Limb (tissue), 2 donors: ENCODE data around the gene FN1.

Experiments
- DNase-seq, 2 donors: peaks; one replicate each; pipeline ENCODE4 v3.0.0-alpha.2; 2016; ENCODE audit errors: extremely low spot score in 2 of 2

Gene FN1

GRCh38 chr2:215435870-215436704 is at the start of gene FN1:
Gene FN1, minus strand, starts transcription at chr2:215436068. Its CDS starts 266 bp downstream, at chr2:215435802.
- DNase-seq, result peak; percentile 96

- no peak for DNase-seq
Measured at GRCh38 chr2:215485032-215485431, 49.2 kb upstream of the FN1 start.

GRCh38 chr2:215484570-215484969 is 48.7 kb upstream of the FN1 start:
- no peak for DNase-seq

- no peak for DNase-seq
Measured at GRCh38 chr2:215483431-215483830, 47.6 kb upstream of the FN1 start.

- no peak for DNase-seq
Measured at GRCh38 chr2:215479536-215480240, 43.8 kb upstream of the FN1 start.

GRCh38 chr2:215479121-215479520 is 43.3 kb upstream of the FN1 start:
- no peak for DNase-seq

GRCh38 chr2:215476424-215476823 is 40.6 kb upstream of the FN1 start:
- no peak for DNase-seq

GRCh38 chr2:215466097-215466909 is 30.4 kb upstream of the FN1 start:
- DNase-seq, result peak in 1 of 2 donors; percentile 46

GRCh38 chr2:215465256-215465655 is 29.4 kb upstream of the FN1 start:
- DNase-seq, result no peak

- DNase-seq, result no peak
Measured at GRCh38 chr2:215461836-215462532, 26.1 kb upstream of the FN1 start.

- peak in 1 of 2 donors; percentile 36 for DNase-seq
Measured at GRCh38 chr2:215460682-215461382, 25.0 kb upstream of the FN1 start.

GRCh38 chr2:215455958-215456357 is 20.1 kb upstream of the FN1 start:
- no peak for DNase-seq

- peak in 1 of 2 donors; percentile 34 for DNase-seq
Measured at GRCh38 chr2:215454519-215455246, 18.8 kb upstream of the FN1 start.

- DNase-seq, result no peak
Measured at GRCh38 chr2:215452725-215453124, 16.9 kb upstream of the FN1 start.

GRCh38 chr2:215451012-215451756 is 15.3 kb upstream of the FN1 start:
- no peak for DNase-seq

GRCh38 chr2:215450188-215451011 is 14.5 kb upstream of the FN1 start:
- no peak for DNase-seq

- DNase-seq, result no peak
Measured at GRCh38 chr2:215447673-215448081, 11.8 kb upstream of the FN1 start.

GRCh38 chr2:215447056-215447455 is 11.2 kb upstream of the FN1 start:
- no peak for DNase-seq
